OCI-LY7 (cell line): Measurements from ENCODE around the gene GPR142.

Source experiments
- EZH2phosphoT487 ChIP-seq: fragments of 200-600 bp; sonication (generic); IDR thresholded peaks from 2 replicates; pipeline ENCODE4 v1.6.1; 2018; ENCODE audit warnings: low read depth, borderline replicate concordance, mild to moderate bottlenecking, mixed run types, antibody characterized with exemption, low read length, moderate library complexity, mixed read lengths
- TF ChIP-seq, protein P1 (sequence below): fragments of 200-600 bp; sonication (generic); conservative IDR thresholded peaks from 2 replicates; pipeline ENCODE4 v1.5.1; 2014; ENCODE audit warnings: mild to moderate bottlenecking, antibody characterized with exemption, low read length, moderate library complexity, mixed read lengths

DNA sequence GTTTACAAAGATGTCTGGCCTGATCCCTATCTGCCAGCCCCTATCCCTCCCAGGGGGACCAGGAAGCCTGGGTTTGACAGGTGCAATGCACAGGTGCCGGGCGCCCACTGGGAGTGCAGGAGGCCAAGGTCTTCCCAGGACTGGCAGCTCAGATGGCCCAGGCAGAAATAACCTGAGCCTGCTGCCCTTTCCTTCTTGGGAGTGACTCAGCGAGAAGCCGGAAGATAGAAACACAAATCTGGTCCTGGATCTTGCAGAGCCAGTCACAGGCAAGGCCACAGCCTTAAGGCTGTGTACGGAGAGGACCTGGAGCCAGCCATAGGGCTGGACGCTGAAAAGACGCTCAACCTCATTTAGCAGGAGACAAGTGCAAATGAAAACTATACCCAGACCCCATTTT is 27.7 kb downstream of the GPR142 start:
- TF ChIP-seq, protein P1, sequence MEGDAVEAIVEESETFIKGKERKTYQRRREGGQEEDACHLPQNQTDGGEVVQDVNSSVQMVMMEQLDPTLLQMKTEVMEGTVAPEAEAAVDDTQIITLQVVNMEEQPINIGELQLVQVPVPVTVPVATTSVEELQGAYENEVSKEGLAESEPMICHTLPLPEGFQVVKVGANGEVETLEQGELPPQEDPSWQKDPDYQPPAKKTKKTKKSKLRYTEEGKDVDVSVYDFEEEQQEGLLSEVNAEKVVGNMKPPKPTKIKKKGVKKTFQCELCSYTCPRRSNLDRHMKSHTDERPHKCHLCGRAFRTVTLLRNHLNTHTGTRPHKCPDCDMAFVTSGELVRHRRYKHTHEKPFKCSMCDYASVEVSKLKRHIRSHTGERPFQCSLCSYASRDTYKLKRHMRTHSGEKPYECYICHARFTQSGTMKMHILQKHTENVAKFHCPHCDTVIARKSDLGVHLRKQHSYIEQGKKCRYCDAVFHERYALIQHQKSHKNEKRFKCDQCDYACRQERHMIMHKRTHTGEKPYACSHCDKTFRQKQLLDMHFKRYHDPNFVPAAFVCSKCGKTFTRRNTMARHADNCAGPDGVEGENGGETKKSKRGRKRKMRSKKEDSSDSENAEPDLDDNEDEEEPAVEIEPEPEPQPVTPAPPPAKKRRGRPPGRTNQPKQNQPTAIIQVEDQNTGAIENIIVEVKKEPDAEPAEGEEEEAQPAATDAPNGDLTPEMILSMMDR, result no peak
- no peak for TF ChIP-seq EZH2phosphoT487
